Measurements from ENCODE around the gene ZNF679.
"Not testable (repeated sequence)": the region's sequence is repeated elsewhere in the genome, so short reads cannot be mapped to it uniquely, and the experiment has no call there.

The ZNF679 gene

GRCh38 chr7:64228174-64228573 lies at the start of gene ZNF679:
Gene ZNF679, plus strand, starts transcription at chr7:64228474. Its CDS starts 20,644 bp downstream, at chr7:64249118.
- H3K9me3 Mint-ChIP-seq: peaks cover 41% of the 10 kb centered on the region
- not testable (repeated sequence) for H3K4me3 Mint-ChIP-seq; H3K36me3 Mint-ChIP-seq (ENCODE audit: low read depth)

GRCh38 chr7:64180989-64181388 lies 47.3 kb upstream of the ZNF679 start:
- Mint-ChIP-seq H3K4me3 (no peak overlapping the region), H3K9me3 (peaks cover 16% of the 10 kb centered on the region), H3K36me3 (ENCODE audit: low read depth) (peaks cover 6% of the 10 kb centered on the region), H3K4me1 (ENCODE audit: low read depth) (no peaks in the 10 kb centered on the region), H3K27me3 (peaks cover 15% of the 10 kb centered on the region), H3K27ac (no peak overlapping the region)

More at GRCh38 chr7:64228174-64228573, at the start of gene ZNF679:
- not testable (repeated sequence) for H3K27ac Mint-ChIP-seq; H3K27me3 Mint-ChIP-seq; H3K4me1 Mint-ChIP-seq (ENCODE audit: low read depth)

GRCh38 chr7:64181586-64181985 lies 46.7 kb upstream of the ZNF679 start:
- H3K4me1 Mint-ChIP-seq (ENCODE audit: low read depth): no peaks in the 10 kb centered on the region
- peaks cover 15% of the 10 kb centered on the region for H3K27me3 Mint-ChIP-seq
- peaks cover 6% of the 10 kb centered on the region for H3K36me3 Mint-ChIP-seq (ENCODE audit: low read depth)
- no peak overlapping the region for H3K27ac Mint-ChIP-seq
- H3K4me3 Mint-ChIP-seq: no peak overlapping the region
- peaks cover 16% of the 10 kb centered on the region for H3K9me3 Mint-ChIP-seq

- Mint-ChIP-seq H3K36me3 (ENCODE audit: low read depth) (peaks cover 6% of the 10 kb centered on the region), H3K27me3 (peaks cover 15% of the 10 kb centered on the region), H3K4me1 (ENCODE audit: low read depth) (no peaks in the 10 kb centered on the region), H3K4me3 (no peak overlapping the region), H3K27ac (no peak overlapping the region), H3K9me3 (peaks cover 17% of the 10 kb centered on the region)
Measured at GRCh38 chr7:64182036-64182790, 46.1 kb upstream of the ZNF679 start.

GRCh38 chr7:64183126-64183742 lies 45.0 kb upstream of the ZNF679 start:
- Mint-ChIP-seq H3K36me3 (ENCODE audit: low read depth) (peaks cover 6% of the 10 kb centered on the region), H3K27ac (no peak overlapping the region), H3K4me3 (no peak overlapping the region), H3K4me1 (ENCODE audit: low read depth) (no peaks in the 10 kb centered on the region), H3K27me3 (peaks cover 15% of the 10 kb centered on the region), H3K9me3 (peaks cover 18% of the 10 kb centered on the region)

- Mint-ChIP-seq H3K9me3 (peaks cover 22% of the 10 kb centered on the region), H3K36me3 (ENCODE audit: low read depth) (peaks cover 6% of the 10 kb centered on the region), H3K4me3 (no peak overlapping the region), H3K27me3 (peaks cover 15% of the 10 kb centered on the region), H3K27ac (no peak overlapping the region), H3K4me1 (ENCODE audit: low read depth) (no peaks in the 10 kb centered on the region)
Measured at GRCh38 chr7:64183827-64184372, 44.4 kb upstream of the ZNF679 start.

- H3K27me3 Mint-ChIP-seq: peaks cover 15% of the 10 kb centered on the region
- H3K27ac Mint-ChIP-seq: no peak overlapping the region
- H3K9me3 Mint-ChIP-seq: peaks cover 27% of the 10 kb centered on the region
- no peak overlapping the region for H3K4me3 Mint-ChIP-seq
- peaks cover 6% of the 10 kb centered on the region for H3K36me3 Mint-ChIP-seq (ENCODE audit: low read depth)
- no peaks in the 10 kb centered on the region for H3K4me1 Mint-ChIP-seq (ENCODE audit: low read depth)
Measured at GRCh38 chr7:64184376-64184775, 43.9 kb upstream of the ZNF679 start.

- Mint-ChIP-seq H3K9me3 (peaks cover 20% of the 10 kb centered on the region), H3K36me3 (ENCODE audit: low read depth) (no peaks in the 10 kb centered on the region), H3K4me1 (ENCODE audit: low read depth) (no peaks in the 10 kb centered on the region), H3K27ac (no peak overlapping the region), H3K27me3 (no peaks in the 10 kb centered on the region), H3K4me3 (no peak overlapping the region)
Measured at GRCh38 chr7:64187408-64187807, 40.9 kb upstream of the ZNF679 start.

- H3K4me3 Mint-ChIP-seq: no peak overlapping the region
- no peak overlapping the region for H3K27ac Mint-ChIP-seq
- no peaks in the 10 kb centered on the region for H3K4me1 Mint-ChIP-seq (ENCODE audit: low read depth)
- peaks cover 16% of the 10 kb centered on the region for H3K9me3 Mint-ChIP-seq
- no peaks in the 10 kb centered on the region for H3K36me3 Mint-ChIP-seq (ENCODE audit: low read depth)
- no peaks in the 10 kb centered on the region for H3K27me3 Mint-ChIP-seq
Measured at GRCh38 chr7:64192148-64192704, 36.0 kb upstream of the ZNF679 start.

- no peaks in the 10 kb centered on the region for H3K27me3 Mint-ChIP-seq
- H3K27ac Mint-ChIP-seq: no peak overlapping the region
- no peak overlapping the region for H3K4me3 Mint-ChIP-seq
- H3K9me3 Mint-ChIP-seq: peaks cover 15% of the 10 kb centered on the region
- no peaks in the 10 kb centered on the region for H3K4me1 Mint-ChIP-seq (ENCODE audit: low read depth)
- no peaks in the 10 kb centered on the region for H3K36me3 Mint-ChIP-seq (ENCODE audit: low read depth)
Measured at GRCh38 chr7:64192775-64193174, 35.5 kb upstream of the ZNF679 start.

- Mint-ChIP-seq H3K4me1 (ENCODE audit: low read depth) (no peaks in the 10 kb centered on the region), H3K4me3 (no peak within 1 kb of the TSS), H3K27me3 (no peaks in the 10 kb centered on the region), H3K36me3 (ENCODE audit: low read depth) (no peaks in the 10 kb centered on the region), H3K9me3 (peaks cover 23% of the 10 kb centered on the region), H3K27ac (no peak within 1 kb of the TSS)
Measured at GRCh38 chr7:64206903-64207302, 21.4 kb upstream of the ZNF679 start, which contains the start of gene ZNF735. Gene ZNF735, plus strand, starts transcription at chr7:64207203. Its CDS starts 0 bp downstream, at chr7:64207203.

GRCh38 chr7:64219710-64220298 lies 8.5 kb upstream of the ZNF679 start:
- H3K9me3 Mint-ChIP-seq: peaks cover 37% of the 10 kb centered on the region
- not testable (repeated sequence) for H3K4me1 Mint-ChIP-seq (ENCODE audit: low read depth); H3K4me3 Mint-ChIP-seq; H3K27ac Mint-ChIP-seq; H3K27me3 Mint-ChIP-seq
- peaks cover 10% of the 10 kb centered on the region for H3K36me3 Mint-ChIP-seq (ENCODE audit: low read depth)

- Mint-ChIP-seq H3K4me1 (ENCODE audit: low read depth) (no peaks in the 10 kb centered on the region), H3K4me3 (no peak overlapping the region), H3K27ac (no peak overlapping the region), H3K9me3 (peaks cover 44% of the 10 kb centered on the region), H3K27me3 (no peaks in the 10 kb centered on the region), H3K36me3 (ENCODE audit: low read depth) (peaks cover 10% of the 10 kb centered on the region)
Measured at GRCh38 chr7:64223366-64223765, 4.9 kb upstream of the ZNF679 start.

GRCh38 chr7:64266341-64266919 lies 38.2 kb downstream of the ZNF679 start:
- Mint-ChIP-seq H3K27ac (no peak overlapping the region), H3K4me3 (no peak overlapping the region), H3K27me3 (peaks cover 5% of the 10 kb centered on the region), H3K9me3 (peaks cover 34% of the 10 kb centered on the region), H3K36me3 (ENCODE audit: low read depth) (peaks cover 10% of the 10 kb centered on the region), H3K4me1 (ENCODE audit: low read depth) (no peaks in the 10 kb centered on the region)
